T-helper 1 cell (primary cell): ENCODE measurements around the gene CST3.
"Not testable (repeated sequence)": the region's sequence is repeated elsewhere in the genome, so short reads cannot be mapped to it uniquely, and the experiment has no call there.

Experiments
- DNase-seq, 5 donors: peaks; one replicate each; pipeline ENCODE4 v3.0.0-alpha.2; 2012 to 2020

The CST3 gene

GRCh38 chr20:23661002-23661429, 23.3 kb upstream of the CST3 start:
- DNase-seq, result no peak

GRCh38 chr20:23659989-23660837, 22.5 kb upstream of the CST3 start:
- no peak for DNase-seq

GRCh38 chr20:23659610-23659988, 21.8 kb upstream of the CST3 start:
- DNase-seq, result not testable (repeated sequence)

- DNase-seq, result no peak
Observed at GRCh38 chr20:23658989-23659609, 21.3 kb upstream of the CST3 start.

- no peak for DNase-seq
Observed at GRCh38 chr20:23658336-23658735, 20.6 kb upstream of the CST3 start.

- no peak for DNase-seq
Observed at GRCh38 chr20:23657202-23657601, 19.4 kb upstream of the CST3 start.

- DNase-seq, result no peak
Observed at GRCh38 chr20:23656372-23656771, 18.6 kb upstream of the CST3 start.

- DNase-seq, result no peak
Observed at GRCh38 chr20:23655491-23656211, 17.9 kb upstream of the CST3 start.

GRCh38 chr20:23654717-23655116, 17.0 kb upstream of the CST3 start:
- no peak for DNase-seq

GRCh38 chr20:23654000-23654399, 16.2 kb upstream of the CST3 start:
- no peak for DNase-seq

- DNase-seq, result no peak
Observed at GRCh38 chr20:23653400-23653938, 15.7 kb upstream of the CST3 start.

- no peak for DNase-seq
Observed at GRCh38 chr20:23652926-23653325, 15.2 kb upstream of the CST3 start.

GRCh38 chr20:23652371-23652770, 14.6 kb upstream of the CST3 start:
- no peak for DNase-seq

- no peak for DNase-seq
Observed at GRCh38 chr20:23651117-23651516, 13.4 kb upstream of the CST3 start.

- no peak for DNase-seq
Observed at GRCh38 chr20:23649830-23650417, 12.2 kb upstream of the CST3 start.

- DNase-seq, result no peak
Observed at GRCh38 chr20:23649242-23649641, 11.5 kb upstream of the CST3 start.

- DNase-seq, result no peak
Observed at GRCh38 chr20:23647346-23647745, 9.6 kb upstream of the CST3 start.

- no peak for DNase-seq
Observed at GRCh38 chr20:23646106-23646873, 8.5 kb upstream of the CST3 start.

- DNase-seq, result no peak
Observed at GRCh38 chr20:23645575-23645974, 7.8 kb upstream of the CST3 start.

- no peak for DNase-seq
Observed at GRCh38 chr20:23644164-23644563, 6.4 kb upstream of the CST3 start.

GRCh38 chr20:23643659-23644058, 5.9 kb upstream of the CST3 start:
- no peak for DNase-seq
